HG03378 (cell line): Measurements from ENCODE around the gene N4BP2.

Experiments
- ATAC-seq: cut with Tn5 transposase; IDR thresholded peaks from one replicate; pipeline ENCODE4 v1.9.1; 2021; ENCODE audit warnings: mild to moderate bottlenecking, moderate library complexity; ENCODE audit not compliant: unreplicated experiment

Gene N4BP2

DNA sequence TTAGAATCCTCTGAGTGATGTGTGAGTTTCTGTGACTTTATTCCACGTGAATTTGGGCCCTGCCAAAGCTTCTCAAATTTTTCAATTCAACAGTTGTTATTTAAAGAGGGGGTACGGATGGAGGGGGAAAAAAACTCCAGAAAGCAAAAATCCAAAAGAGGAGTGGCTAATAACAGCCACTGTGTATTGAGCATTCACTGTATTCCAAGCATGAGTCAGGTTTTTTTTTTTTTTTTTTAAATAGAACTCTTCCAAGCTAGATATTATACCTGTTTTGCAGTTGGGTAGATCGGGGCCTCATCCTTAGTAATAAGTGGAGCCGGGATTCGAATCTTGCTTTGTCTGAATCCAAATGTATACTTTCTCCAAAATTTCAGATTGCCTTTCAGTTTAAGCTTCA is 133.8 kb downstream of the N4BP2 start:
- ATAC-seq = no peak

DNA sequence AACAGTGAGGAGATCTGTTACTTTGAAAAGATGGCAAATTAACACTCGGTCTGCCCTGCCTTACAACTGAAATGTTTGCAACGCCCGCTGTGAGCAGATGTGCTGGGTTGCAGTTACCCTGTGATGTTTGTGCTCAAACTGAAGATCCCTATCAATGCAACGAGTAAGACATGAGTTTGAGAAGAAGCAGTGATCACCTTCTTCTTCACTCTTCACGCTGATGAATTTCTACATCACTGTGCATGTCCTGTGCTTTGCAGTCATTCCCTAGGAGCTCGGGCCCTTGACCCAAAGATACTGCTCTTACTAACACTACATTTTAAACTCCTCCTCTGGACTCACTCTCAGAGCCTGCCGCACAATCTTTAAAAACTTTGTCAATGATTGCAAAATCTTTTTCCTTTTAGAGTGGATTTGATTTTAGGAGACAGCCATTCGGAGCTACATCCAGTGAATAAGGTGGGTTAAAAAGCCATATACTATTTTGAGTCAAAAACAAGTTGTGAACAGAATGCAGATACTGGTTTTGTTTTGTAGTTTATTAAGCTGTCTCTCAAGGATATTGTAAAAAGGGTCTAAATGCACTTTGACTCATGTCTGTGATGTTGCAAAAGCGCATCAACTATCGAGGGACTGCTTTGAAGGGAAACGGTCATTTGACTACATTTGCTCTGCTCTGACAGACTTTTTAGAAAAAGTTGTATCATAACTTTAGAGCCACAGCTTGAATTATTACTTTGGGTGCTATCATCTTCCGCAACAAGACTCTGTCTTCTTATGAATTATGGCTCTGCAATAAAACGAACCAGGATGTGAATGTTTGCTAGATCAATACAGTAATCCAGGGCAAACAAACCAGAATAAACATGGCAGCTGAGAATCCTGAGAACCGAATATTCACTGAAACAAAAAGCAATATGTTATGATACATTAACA is 134.5 kb downstream of the N4BP2 start:
- ATAC-seq = no peak

GRCh38 chr4:40192114-40193015 is 135.7 kb downstream of the N4BP2 start:
- peak; percentile 32 for ATAC-seq

GRCh38 chr4:40193016-40193571 is 136.4 kb downstream of the N4BP2 start:
- peak; percentile 20 for ATAC-seq

DNA sequence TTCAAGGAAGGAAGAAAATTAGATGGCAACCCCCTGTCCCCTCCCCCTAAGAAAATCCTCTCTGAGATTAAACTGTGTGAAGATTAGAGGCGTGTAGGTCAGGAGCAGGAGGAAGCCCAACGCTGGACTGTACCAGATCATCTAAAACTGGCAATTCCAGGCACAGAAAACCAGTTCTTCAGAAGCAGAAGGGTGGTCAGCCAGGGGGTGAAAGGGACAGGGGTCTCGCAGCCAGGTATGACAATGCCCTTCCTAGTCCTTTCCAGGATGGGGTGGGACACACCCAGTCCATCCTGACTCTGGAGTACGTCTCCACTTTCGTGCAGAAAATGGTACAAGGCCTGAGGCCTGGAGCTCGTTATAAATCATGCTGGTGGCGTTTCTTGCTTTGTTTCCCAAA is 136.9 kb downstream of the N4BP2 start:
- ATAC-seq = no peak

DNA sequence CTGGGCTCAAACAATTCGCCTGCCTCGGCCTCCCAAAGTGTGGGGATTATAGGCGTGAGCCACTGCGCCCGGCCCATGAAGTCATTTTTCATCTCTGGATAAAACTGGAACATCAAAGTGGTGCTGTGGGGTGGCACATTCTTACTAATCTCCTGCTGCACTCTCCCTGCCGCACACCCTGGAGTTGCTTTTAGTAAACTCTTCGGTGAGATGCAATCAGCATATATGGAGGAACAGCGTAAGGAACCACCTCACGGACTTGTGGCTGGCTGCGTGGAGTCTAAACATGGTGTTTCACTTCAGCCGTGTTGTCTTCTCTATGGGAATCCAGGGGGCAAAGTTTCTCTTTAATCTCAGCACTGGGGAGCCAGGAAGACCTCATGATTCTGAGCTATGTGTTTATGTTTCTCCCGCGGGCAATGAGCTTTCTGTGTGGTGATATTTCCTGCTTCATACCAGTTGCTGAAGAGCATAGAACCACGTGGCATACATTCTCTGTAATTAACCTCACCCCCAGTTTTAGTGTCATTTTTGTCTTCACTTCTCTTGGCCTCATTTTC is 138.0 kb downstream of the N4BP2 start:
- ATAC-seq = no peak

- no peak for ATAC-seq
Observed at GRCh38 chr4:40195182-40196177, 138.8 kb downstream of the N4BP2 start.

DNA sequence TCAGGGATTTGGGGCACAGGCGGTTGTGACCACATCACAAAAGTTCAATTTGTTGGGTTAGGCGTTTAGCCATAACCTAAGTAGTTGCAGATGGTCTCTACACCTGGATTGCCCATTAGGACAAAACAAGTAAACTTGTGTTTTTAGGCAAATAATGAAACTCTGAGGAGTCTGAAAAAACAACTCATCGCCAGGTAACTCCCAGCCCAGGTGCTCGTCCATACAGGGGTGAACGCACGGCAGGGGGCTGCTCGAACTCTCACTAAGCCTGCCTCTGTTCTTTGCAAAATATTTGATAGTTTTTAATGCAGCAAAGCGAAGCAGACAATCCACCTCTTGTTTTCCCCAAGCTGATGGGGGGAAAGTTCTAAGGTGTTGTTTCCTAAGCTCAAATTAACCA is 139.6 kb downstream of the N4BP2 start:
- no peak for ATAC-seq

- ATAC-seq = peak; percentile 24
Observed at GRCh38 chr4:40196724-40197281, 140.2 kb downstream of the N4BP2 start, which contains the start of gene RHOH. Gene RHOH, plus strand, starts transcription at chr4:40197031. Its CDS starts 46,356 bp downstream, at chr4:40243387.

DNA sequence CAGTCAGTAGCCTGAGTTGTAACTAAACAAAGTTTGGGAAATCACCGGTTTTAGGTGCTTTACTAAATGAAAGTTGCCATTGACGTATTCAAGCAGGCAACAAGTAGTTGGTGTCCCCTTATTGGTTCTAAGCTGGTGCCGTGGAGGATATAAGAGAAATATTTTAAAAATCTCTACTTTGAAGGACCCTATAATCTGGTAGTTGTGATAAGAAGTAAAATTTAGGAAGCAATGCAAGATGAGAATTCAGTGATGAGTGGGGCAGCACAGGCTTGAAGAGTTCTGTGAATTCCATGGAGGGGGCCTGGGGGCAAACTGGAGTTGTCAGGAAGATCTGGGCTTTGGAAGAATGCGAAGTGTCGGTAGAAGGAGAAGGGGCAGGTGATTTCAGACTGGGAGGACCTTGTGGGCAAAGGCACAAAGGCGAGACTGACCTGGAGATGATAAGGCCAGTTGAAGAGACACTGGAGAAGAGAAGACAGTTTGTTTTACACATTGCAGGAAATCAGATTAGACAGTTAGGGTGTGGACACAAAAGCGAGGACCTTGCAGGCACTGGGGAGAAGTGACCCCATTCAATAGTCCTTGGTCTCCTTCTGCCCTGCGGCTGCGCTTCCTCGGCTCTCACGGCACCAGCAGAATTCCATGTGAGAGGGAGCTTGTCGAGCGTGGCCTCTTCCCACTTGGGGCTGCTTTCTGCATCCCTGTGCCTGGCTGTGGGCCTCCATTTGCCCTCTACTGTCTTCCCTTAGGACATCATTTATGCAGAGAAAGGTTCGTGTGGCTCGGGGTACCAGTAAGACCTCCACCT is 141.4 kb downstream of the N4BP2 start:
- no peak for ATAC-seq

DNA sequence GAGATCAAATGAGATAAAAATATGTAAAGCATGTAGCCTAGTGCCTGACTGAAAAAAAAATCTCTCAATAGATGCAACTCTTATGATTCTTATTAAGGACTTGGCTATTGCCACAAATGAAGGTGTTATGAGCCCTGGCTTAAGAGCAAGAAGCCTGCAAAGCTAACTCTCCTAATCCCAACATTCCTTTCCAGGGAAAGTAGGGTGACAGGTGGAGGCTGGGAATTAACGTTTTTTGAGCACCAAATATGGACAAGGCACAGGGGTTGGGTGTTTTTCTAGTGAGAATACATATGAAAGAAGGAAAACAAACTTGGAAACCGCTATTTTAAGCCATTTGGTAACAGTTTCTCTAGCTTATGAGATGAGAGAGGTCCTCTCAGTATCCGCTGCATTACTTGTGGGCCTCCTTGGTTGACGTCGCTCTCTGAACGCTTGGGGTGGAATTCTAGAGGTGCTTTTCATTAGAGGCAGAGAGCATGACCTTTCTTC is 142.6 kb downstream of the N4BP2 start:
- no peak for ATAC-seq

GRCh38 chr4:40199999-40200874 is 143.6 kb downstream of the N4BP2 start:
- ATAC-seq = peak; percentile 57

GRCh38 chr4:40200875-40201801 is 144.5 kb downstream of the N4BP2 start:
- ATAC-seq = no peak

- ATAC-seq = no peak
Observed at GRCh38 chr4:40201898-40202297, 145.2 kb downstream of the N4BP2 start.

DNA sequence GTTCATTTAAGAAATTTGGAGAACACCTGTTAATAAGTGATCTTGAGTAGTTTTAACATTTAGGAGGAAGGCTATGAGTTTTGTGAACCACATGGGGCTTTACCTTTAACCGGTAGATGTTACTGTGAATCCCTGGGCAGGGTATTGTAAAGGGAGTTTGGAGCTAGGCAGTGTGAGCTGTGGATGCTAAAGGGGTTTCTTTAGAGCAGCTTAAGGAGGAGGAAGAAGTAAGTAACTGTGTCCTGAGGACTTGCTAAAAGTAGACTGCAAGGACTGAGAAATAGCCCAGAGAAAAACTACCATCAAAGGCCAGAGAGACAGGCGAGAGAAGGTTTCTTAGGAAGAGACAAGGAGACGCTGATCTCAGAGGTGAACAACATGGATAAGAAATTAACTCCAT is 145.8 kb downstream of the N4BP2 start:
- ATAC-seq = no peak

DNA sequence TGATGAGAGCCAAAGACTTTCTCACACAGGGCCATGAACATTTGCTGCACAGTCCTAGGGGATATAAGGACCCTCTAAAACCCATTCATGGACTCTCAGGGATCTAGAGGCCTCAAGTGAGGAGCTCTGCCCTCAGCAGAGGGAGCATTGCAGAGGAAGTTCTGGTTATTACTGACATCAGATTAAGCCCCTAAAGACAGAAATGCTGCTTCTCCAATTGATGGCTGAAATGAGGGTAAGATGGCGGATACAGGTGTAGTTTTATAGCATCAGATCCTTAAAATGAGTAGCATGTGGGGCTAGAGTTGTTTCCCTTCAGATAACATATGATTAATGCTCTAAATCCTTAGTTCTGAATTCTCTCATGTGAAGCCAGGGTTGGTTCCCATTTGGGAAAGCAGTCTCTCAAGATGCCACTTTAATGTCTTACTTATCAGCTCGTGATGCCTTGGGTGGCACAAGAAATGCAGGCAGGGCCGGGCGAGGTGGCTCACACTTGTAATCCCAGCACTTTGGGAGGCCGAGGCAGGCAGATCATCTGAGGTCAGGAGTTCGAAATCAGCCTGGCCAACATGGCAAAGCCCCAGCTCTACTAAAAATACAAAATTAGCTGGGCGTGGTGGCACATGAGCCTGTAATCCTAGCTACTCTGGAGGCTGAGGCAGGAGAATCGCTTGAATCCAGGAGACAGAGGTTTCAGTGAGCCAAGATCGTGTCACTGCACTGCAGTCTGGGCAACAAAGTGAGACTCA is 148.0 kb downstream of the N4BP2 start:
- no peak for ATAC-seq
